ENCODE data around the gene JUNB. TPM values are rescaled to one million over a fixed set of nuclear protein-coding genes. Genes with fewer than 3 reads are reported as not detected.

Gene JUNB
- total and polyA plus RNA-seq, 2 of the 13 experiments (the other 11 are each of a cell fraction or from before 2014, with no cell fraction given), result 7.7 to 8.2 TPM

GRCh38 chr19:12801466-12802266 is 10.4 kb downstream of the JUNB start, which contains the start of the genes PRDX2 and THSD8 (continued):
- TF ChIP-seq HINFP (CRISPR knock-in tag; IDR thresholded peaks at IDR 0.05; ENCODE audit: low read depth), result peak; percentile 65
- peak; percentile 75; the same call in 1 of the 2 replicates for TF ChIP-seq GLI4 (CRISPR knock-in tag; IDR thresholded peaks at IDR 0.05; ENCODE audit: borderline replicate concordance)
- peak; percentile 99 for TF ChIP-seq POLR2G (IDR thresholded peaks at IDR 0.05; ENCODE audit: low read depth, low read length)
- 0 out of 2 replicates have a peak, but pooled peaks have one; percentile 25 for TF ChIP-seq BRCA1 (CRISPR knock-in tag; IDR thresholded peaks at IDR 0.05)
- TF ChIP-seq ZNF883 (CRISPR knock-in tag; IDR thresholded peaks at IDR 0.05; ENCODE audit: not compliant biosample characterization), result peak; percentile 85
- peak; percentile 23; the same call in 1 of the 2 replicates for TF ChIP-seq ZHX1 (CRISPR knock-in tag; IDR thresholded peaks at IDR 0.05; ENCODE audit: low read depth)
- TF ChIP-seq TSC22D2 (CRISPR knock-in tag; IDR thresholded peaks at IDR 0.05; ENCODE audit: borderline replicate concordance), result peak; percentile 19; the same call in 1 of the 2 replicates
- TF ChIP-seq ZNF335 (CRISPR knock-in tag; IDR thresholded peaks at IDR 0.05), result no peak
- TF ChIP-seq ZNF569 (CRISPR knock-in tag; IDR thresholded peaks at IDR 0.05; ENCODE audit: borderline replicate concordance), result 0 out of 2 replicates have a peak, but pooled peaks have one; percentile 90
- peak; percentile 63; the same call in 1 of the 2 replicates for TF ChIP-seq GFI1 (CRISPR knock-in tag; IDR thresholded peaks at IDR 0.05; ENCODE audit: borderline replicate concordance)
- peak; percentile 17; the same call in 1 of the 2 replicates for TF ChIP-seq ZBTB26 (CRISPR knock-in tag; IDR thresholded peaks at IDR 0.05; ENCODE audit: borderline replicate concordance)
- TF ChIP-seq ZNF644 (CRISPR knock-in tag; IDR thresholded peaks at IDR 0.05; ENCODE audit: low read depth), result no peak
- TF ChIP-seq POLR2A (IDR thresholded peaks at IDR 0.05; ENCODE audit: insufficient read depth in 1 of 2, low read depth in 2 of 2, low read length in 2 of 2), result peak; percentile 98 to 100
- TF ChIP-seq ZFYVE20 (CRISPR knock-in tag; IDR thresholded peaks at IDR 0.05; ENCODE audit: borderline replicate concordance, low read depth), result peak; percentile 90; the same call in 1 of the 2 replicates
- peak; percentile 55; the same call in 1 of the 2 replicates for TF ChIP-seq PRMT3 (CRISPR knock-in tag; IDR thresholded peaks at IDR 0.05; ENCODE audit: borderline replicate concordance, low read depth)
- TF ChIP-seq FOXK1 (CRISPR knock-in tag; IDR thresholded peaks at IDR 0.05; ENCODE audit: borderline replicate concordance, low read depth), result no peak
- TF ChIP-seq ZNF777 (CRISPR knock-in tag; IDR thresholded peaks at IDR 0.05), result peak; percentile 82
- peak; percentile 92 for TF ChIP-seq ZNF850 (CRISPR knock-in tag; conservative IDR thresholded peaks at IDR 0.05)
- TF ChIP-seq PITX1 (CRISPR knock-in tag; IDR thresholded peaks at IDR 0.05), result peak; percentile 36; the same call in 1 of the 2 replicates
- TF ChIP-seq ELF3 (CRISPR knock-in tag; IDR thresholded peaks at IDR 0.05), result peak; percentile 41; the same call in 1 of the 2 replicates
- peak; percentile 51; the same call in 1 of the 2 replicates for TF ChIP-seq POGZ (CRISPR knock-in tag; IDR thresholded peaks at IDR 0.05)
- TF ChIP-seq BORCS8-MEF2B (CRISPR knock-in tag; IDR thresholded peaks at IDR 0.05), result 0 out of 2 replicates have a peak, but pooled peaks have one; percentile 55
- TF ChIP-seq ZNF180 (CRISPR knock-in tag; IDR thresholded peaks at IDR 0.05; ENCODE audit: borderline replicate concordance, low read depth), result no peak
- no peak for TF ChIP-seq HHEX (CRISPR knock-in tag; IDR thresholded peaks at IDR 0.05)
- peak; percentile 19; the same call in 1 of the 2 replicates for TF ChIP-seq MIXL1 (CRISPR knock-in tag; IDR thresholded peaks at IDR 0.05)

Data from HepG2 (cell line).